NCI-H1694 treated with DMSO at 0.1 percent for 48 hours (cell line): ENCODE results near the gene P2RX7.
"Not testable (repeated sequence)": the region's sequence is repeated elsewhere in the genome, so short reads cannot be mapped to it uniquely, and the experiment has no call there.

Source experiments
- DNase-seq: peaks from one replicate; lab custom pipeline; 2025; lab: John Stamatoyannopoulos, UW

P2RX7 gene

DNA sequence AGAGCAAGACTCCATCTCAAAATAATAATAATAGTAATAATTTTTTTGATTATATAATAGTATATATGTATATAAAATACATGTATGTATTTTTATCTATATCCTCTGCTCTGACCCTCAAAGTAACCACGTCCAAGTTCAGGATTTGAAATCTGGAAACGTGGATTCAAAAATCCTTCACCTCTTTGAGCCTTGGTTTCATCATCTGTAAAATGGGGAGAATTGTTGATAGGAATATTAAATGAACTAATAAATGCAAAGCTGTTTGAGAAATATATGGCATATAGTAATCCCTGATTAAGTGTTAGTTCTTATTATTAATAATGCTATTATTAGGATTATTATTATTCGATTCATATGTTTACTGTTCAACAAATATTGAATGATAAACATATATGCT lies 2.6 kb downstream of the P2RX7 start:
- no peak for DNase-seq

DNA sequence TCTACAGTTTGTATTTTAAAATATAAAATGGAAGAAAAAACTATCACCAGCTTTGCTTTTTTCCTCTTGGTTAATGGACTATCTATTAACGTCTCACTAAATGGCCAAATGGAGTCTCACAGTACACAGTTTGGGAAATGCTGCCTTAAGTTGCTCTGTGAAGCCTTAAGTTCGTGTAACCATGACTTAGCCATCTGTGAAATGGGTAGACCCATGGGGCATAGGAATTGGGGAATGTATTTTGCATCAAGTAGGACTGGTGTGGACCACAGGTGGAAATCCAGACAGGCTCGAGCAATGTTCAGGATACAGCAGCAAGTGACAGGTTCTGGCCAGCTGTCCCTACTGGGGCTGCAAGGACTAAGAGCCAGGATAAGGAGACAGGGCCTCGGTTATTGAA lies 4.8 kb downstream of the P2RX7 start:
- no peak for DNase-seq

DNA sequence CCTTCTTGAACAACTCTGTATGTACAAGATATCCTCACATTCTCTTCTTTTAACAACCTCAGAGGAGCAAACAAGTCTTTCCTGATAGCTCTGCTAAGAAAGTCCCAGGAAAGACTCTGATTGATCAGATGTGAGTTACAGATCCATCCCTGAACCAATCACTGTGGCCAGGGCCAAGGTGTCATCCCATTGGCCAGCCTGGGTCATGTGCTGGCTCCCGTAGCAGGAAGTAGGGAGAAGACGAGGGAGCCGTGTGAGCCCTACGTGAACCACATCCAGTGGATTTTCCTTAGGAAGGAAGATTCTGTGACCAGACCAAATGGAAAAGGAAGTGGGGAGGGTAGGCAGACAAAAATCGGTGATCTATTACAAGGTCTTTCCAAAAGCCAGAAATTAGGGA lies 5.6 kb downstream of the P2RX7 start:
- DNase-seq, result no peak

DNA sequence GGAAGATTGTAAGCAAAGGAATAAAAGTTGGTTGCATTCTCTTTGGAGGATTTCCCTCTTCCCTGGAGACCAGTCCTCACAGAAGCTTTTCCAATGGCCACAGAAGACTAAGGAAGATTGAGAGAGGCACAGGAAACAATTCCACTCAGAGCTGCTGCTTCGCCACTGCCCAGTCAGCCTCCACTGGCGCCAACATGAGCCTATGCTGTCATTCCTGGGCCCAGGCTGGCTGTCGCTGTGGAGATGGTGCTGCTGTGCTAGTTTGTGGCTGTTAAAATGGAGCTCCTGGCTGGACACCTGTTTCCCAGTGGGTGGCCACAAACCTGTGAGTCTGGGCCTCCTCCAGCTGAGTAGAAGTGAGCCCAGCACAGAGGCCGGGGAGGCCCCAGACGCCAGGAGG lies 6.6 kb downstream of the P2RX7 start:
- DNase-seq, result no peak

DNA sequence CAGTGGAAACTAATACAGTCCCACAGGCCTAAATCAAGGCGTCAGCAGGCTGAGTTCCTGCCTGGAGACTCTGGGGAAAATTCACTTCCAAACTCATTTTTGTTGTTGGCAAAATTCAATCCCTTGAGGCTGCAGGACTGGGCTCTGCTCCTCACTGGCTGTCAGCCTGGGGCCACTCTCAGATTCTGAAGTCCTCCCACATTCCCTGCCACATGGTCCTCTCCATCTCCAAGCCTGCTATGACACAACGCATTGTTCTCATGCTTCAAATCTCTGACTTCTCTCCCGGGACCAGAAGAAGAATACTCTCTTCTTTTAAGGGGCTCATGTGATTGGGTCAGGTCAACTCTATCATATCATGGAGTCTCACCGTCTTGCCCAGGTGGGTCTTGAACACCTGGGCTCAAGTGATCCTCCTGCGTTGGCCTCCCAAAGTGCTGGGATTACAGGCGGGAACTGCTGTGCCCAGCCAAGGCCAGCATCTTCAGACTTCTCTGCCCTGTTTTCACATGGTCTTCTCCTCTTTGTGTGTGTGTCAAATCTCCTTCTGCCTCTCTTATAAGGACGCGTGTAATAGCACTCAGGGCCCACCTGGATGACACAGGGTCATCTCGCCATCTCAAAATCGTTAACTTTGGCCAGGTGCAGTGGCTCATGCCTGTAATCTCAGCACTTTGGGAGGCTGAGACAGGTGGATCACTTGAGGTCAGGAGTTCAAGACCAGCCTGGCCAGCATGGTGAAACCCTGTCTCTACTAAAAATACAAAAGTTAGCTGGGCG lies 9.7 kb downstream of the P2RX7 start:
- DNase-seq, result no peak

DNA sequence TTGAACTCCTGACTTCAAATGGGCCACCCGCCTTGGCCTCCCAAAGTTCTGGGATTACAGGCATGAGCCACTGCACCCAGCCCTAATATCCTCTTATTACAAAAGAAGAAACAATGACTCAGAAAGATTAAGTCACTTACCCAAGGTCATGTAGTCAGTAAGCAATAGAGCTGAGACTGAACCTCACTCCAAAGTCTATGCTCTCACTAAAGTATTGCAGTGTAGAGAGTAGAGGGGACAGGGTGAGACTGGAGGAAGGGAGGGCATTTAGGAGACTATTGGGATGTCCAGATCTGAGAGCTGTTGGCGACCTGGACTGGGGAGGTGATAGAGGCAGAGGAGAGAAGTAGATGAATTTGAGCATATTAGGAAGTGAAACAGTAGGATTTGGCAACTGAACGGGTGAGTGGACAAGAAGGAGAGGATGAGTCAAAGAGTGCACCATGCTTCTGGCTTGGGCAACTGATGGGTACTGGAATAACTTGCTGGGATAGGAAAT lies 11.8 kb downstream of the P2RX7 start:
- no peak for DNase-seq

DNA sequence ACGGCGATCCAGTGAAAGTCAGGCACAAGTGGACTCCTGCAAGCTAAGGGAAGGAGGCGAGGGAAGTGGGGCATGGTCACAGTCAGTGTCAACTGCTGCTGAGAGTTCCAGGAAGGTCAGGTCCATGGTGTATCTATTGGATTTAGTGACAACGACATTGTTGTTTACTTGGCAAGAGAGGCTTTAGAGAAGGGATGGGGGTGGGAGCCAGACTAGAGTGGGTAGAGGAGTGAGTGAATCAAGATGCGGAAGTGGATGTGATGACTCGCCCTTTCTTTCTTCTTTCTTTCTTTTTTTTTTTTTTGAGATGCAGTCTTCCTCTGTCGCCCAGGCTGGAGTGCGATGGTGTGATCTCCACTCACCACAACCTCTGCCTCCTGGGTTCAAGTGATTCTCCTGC lies 12.5 kb downstream of the P2RX7 start:
- no peak for DNase-seq

DNA sequence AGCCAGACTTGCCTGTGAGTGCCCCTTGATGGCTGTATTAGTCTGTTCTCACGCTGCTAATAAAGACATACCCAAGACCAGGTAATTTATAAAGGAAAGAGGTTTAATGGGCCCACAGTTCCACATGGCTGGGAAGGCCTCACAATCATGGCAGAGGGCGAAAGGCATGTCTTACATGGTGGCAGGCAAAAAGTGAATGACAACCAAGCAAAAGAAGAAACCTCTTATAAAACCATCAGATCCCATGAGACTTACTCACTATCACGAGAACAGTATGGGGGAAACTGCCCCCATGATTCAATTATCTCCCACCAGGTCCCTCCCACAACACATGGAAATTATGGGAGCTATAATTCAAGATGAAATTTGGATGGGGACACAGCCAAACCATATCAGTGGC lies 16.6 kb downstream of the P2RX7 start:
- DNase-seq, result not testable (repeated sequence)

DNA sequence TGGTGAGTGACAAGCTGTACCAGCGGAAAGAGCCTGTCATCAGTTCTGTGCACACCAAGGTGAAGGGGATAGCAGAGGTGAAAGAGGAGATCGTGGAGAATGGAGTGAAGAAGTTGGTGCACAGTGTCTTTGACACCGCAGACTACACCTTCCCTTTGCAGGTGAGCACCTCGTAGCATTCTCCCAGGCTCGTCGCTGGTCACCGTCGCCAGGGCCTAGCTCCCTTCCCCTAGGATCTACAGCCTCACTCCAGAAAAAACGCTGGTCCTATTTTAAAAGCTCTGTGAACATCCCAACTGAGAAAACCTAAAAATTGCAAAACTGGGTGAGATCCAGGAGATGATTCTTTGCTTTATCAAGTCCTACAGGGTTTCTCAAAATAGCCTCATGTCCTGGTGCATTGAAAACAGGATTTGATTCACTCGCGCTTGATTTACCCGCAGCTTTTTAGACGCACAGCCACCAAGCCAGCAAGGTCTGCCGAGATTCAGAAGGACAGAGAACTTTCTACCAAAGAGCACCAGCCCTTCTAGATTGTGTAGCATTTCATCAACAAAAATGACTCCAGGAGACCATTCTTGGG lies 22.2 kb downstream of the P2RX7 start:
- DNase-seq, result no peak

DNA sequence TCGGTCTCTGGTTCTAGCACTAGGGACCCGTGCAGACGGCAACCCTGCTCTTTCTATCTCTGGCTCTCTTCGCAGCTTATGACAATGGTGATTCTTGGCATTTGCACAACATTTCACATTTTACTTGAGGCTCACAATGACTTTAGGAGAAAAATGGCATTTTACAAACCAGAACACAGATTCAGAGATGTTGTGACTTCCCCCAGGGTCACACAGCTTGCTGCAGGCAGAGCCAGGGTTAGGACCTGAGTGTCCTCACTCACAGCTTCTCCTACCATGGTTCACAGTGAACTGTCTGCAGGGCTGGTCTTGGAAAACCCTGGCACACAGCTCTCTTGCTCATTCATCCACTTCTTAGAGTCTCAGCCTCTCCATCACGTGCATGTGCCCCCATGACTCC lies 23.7 kb downstream of the P2RX7 start:
- no peak for DNase-seq

DNA sequence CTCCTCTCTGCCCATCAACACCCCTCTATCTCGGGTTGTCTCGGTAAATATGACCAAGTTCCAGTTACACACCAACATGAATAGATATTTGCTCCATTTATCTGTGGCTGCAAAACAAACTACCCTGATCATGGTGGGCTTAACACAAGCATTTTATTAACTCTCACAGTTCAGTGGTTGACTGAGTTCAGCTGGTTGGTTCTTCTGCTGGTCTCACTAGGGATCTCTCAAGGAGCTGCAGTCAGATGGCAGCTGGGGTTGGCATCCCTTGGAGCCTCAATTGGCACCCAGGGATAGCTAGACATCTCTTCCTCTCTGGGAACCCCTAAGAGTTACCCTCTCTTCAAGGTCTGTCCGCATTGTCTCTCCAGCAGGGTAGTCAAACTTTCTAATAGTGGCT lies 25.4 kb downstream of the P2RX7 start:
- DNase-seq, result no peak

DNA sequence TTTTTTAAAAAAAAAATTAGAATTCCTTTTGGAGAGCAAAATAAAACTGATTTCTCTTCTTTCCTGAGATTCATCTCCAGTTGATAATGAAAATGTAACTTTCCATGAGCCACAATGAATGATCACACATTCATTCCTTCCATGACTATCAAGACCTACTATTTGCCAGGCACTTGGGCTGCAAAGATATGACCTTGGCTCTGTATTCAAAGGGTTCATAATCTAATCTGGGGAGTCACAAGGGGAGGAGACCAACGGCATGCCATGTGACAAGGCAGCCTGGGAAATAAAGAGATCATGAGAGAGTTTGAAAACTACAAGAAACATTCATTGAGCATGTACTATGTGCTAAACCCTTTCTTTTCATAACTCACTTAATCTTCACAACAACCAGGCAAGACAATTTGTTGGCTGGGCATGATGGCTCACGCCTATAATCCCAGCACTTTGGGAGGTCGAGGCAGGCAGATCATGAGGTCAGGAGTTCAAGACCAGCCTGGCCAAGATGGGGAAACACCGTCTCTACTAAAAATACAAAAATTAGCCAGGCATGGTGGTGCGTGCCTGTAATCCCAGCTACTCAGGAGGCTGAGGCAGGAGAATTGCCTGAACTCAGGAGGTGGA lies 26.2 kb downstream of the P2RX7 start:
- not testable (repeated sequence) for DNase-seq

DNA sequence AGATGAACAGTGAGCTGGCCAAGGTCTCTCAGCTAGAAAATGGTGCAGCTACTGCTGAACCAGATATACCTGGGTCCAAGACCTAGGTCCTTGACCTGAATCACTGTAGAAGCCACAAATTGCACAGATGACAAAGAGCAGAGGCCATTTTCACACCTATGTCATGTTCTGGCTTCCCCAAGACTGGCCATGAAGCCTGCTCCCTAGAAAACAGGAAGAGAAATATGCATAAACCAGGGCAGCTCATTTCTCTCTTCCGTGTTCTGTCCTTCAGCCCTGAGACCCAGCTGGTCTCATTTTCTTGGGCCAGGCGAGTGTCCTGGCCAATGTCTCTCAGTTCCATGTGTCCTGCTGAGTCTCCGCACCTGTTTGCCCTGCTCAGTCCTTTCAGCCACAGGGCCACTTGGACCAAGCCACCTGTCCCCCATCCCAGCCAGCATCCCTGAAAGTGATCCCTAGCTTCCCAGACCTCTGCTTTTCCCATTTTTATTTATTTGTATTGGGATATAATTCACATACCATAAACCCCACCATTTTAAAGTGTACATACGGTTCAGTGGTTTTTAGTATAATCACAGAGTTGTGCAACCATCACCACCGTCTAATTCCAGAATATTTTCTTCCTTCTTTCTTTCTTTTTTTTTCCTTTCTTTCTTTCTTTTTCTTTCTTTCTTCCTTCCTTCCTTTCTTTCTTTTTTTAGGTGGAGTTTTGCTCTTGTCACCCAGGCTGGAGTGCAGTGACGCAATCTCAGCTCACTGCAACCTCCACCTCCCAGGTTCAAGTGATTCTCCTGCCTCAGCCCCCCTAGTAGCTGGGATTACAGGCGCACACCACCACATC lies 27.0 kb downstream of the P2RX7 start:
- no peak for DNase-seq

DNA sequence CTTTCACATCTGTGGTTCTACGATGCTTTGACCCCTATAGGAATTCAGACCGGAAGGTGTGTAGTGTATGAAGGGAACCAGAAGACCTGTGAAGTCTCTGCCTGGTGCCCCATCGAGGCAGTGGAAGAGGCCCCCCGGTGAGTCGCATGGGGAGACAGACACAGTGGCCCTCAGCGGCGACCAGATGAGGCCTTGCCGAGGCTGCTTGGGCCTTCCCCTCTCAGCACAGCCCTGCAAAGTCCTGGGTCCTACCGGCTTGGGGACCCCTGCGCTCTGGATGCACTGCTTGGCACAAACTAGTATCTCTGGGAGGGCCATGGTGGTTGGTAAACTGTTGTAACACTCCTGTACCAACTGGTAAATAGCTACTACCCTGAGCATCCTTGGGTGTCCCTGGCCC lies 29.7 kb downstream of the P2RX7 start:
- DNase-seq, result no peak

DNA sequence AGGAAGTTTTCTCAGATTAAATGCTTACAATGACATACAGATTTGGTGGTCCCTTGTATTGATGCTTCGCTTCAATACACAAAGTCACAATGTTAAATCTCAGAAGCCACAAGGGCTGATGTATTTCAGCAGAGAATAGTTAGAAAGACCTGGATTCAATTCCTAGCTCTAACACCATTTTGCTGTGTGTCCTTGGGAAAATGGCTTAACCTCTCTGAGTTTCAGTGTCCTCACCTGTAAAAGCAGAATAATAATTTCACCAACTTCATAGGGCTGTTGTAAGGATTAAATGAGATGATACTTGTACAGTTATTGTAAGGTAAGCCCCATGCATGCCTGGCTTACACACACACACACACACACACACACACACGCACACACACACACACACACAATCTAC lies 30.3 kb downstream of the P2RX7 start:
- no peak for DNase-seq

DNA sequence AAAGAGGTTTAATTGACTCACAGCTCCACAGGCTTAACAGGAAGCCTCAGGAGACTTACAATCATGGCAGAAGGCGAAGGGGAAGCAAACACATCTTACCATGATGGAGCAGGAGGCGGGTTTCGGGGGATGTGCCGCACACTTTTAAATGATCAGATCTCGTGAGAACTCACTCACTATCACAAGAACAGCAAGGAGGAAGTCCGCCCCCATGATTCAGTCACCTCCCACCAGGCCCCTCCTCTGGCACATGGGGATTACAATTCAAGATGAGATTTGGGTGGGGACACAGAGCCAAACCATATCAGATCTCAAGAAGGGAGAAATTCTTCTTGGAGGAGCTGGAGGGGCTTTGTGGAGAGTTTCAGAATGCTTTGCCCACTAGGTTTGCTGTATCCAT lies 32.2 kb downstream of the P2RX7 start:
- DNase-seq, result not testable (repeated sequence)

DNA sequence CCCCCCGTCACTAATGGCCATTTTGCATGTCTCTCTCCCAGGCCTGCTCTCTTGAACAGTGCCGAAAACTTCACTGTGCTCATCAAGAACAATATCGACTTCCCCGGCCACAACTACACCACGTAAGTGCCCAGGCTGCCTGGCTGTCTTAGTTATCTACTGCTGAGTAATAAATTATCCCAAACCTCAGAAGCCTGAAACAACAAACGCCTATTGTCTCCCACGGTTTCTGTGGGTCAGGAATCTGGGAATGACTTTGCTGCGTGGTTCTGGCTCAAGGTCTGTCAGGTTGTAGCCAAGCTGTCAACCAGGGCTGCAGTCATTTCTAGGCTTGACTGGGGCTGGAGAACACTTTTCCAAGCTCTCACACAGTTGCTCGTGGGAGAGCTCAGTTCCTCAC lies 32.6 kb downstream of the P2RX7 start:
- no peak for DNase-seq

DNA sequence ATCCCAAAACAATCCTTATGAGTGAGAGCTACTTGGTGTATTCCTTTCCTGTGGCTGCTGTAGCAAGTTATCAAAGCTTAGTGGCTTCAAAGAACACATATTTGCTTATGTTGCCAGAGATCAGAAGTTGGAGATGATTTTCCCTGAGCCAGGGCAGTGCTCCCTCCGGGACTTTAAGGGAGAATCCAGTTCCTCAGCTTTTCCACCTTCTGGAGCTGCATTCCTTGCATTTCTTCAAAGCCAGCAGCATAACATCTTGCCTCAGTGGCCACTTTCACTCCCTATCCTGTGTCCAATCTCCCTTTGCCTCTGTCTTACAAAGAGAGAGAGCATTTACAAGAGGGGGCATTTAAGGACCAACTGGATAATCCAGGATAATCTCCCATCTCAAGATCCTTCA lies 33.7 kb downstream of the P2RX7 start:
- no peak for DNase-seq

DNA sequence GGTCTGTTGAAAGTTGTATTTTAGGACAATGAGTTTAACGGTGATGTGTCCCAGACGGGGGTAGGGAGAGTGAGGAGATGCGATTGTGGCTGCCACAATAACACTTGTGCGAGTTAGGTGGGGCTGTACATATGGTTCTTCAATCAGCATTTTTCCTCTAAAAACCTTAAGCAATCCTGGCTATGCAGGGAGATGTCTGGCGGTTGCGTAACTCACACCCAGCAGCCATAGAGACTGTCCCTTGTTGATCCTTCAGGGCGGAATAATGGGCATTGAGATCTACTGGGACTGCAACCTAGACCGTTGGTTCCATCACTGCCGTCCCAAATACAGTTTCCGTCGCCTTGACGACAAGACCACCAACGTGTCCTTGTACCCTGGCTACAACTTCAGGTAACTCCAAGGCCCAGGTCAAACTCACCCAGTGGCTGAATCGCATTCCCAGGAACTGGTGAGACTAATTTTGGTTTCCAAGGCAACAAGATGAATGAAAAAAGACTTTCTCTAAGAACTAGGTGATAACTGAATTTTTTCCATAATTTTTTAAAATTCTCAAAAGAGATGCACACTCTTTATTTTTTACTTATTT lies 34.6 kb downstream of the P2RX7 start:
- no peak for DNase-seq

DNA sequence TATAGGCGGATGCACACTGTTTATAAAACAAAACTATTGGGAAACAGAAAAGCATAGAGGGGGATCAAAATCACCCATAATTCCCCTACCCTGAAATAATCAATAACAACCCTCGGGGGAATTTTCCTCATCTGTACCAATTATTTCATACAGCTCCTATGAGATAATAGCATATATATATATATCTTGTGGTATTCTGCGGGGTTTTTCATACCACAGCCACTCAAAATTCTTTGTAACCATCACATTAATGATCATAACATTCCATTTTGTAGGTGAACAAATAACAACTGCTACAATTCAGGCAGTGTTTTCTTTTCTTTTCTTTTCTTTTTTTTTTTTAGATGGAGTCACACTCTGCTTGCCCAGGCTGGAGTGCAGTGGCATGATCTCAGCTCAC lies 35.3 kb downstream of the P2RX7 start:
- no peak for DNase-seq

DNA sequence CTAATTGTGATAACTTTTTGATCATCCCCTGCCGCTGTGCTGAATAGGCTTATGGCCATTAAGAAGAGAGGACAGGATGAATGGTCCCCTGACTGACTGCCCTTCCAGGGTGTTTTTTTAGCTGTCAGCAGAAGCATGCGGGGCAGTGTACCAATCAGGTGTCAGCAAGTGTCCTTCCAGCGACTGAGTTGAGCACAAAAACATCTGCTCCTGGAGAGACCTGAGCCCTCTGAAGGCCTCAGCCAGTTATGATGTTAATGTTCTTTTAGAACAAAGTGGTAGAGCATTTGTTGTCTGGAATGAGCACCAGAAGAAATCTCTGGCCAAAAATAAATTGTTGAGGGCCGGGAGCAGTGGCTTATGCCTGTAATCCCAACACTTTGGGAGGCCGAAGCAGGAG lies 37.5 kb downstream of the P2RX7 start:
- no peak for DNase-seq

DNA sequence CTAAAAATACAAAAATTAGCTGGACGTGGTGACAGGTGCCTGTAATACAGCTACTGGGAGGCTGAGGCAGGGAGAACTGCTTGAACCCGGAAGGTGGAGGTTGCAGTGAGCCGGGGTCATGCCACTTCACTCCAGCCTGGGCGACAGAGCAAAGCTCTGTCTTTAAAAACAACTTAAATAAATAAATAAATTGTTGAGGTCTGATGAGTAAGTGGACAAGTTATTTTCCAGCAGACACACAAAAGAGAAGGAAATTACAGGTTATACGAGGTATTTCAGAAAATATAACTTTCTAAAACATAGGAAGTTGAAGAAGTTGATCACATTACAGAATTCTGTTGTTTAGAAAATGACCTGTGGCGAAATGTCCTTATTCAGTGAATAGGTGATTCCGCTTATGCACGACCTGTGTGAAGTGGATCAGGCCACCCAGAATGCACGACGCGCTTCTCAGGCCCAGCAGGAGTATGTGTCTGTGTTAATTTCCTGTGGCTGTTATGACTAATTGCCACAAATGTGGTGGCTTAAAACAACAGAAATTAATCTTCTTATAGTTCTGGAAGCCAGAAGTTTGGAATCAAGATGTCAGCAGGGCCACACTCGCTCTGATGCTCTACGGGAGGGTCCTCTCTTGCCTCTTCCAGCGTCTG lies 38.1 kb downstream of the P2RX7 start:
- no peak for DNase-seq
